HG03469 (cell line): Measurements from ENCODE around the gene PRDM4.

Experiments
- ATAC-seq: cut with Tn5 transposase; IDR thresholded peaks from one replicate; pipeline ENCODE4 v1.9.1; 2021; ENCODE audit warnings: mild to moderate bottlenecking, moderate library complexity, moderate number of reproducible peaks; ENCODE audit not compliant: unreplicated experiment

The PRDM4 gene, protein sequence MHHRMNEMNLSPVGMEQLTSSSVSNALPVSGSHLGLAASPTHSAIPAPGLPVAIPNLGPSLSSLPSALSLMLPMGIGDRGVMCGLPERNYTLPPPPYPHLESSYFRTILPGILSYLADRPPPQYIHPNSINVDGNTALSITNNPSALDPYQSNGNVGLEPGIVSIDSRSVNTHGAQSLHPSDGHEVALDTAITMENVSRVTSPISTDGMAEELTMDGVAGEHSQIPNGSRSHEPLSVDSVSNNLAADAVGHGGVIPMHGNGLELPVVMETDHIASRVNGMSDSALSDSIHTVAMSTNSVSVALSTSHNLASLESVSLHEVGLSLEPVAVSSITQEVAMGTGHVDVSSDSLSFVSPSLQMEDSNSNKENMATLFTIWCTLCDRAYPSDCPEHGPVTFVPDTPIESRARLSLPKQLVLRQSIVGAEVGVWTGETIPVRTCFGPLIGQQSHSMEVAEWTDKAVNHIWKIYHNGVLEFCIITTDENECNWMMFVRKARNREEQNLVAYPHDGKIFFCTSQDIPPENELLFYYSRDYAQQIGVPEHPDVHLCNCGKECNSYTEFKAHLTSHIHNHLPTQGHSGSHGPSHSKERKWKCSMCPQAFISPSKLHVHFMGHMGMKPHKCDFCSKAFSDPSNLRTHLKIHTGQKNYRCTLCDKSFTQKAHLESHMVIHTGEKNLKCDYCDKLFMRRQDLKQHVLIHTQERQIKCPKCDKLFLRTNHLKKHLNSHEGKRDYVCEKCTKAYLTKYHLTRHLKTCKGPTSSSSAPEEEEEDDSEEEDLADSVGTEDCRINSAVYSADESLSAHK

GRCh38 chr12:107760809-107761501 is at the start of gene PRDM4:
PRDM4 (minus strand) TSS chr12:107761137; CDS start chr12:107760515, 622 bp downstream.
- ATAC-seq, result peak; percentile 84

DNA sequence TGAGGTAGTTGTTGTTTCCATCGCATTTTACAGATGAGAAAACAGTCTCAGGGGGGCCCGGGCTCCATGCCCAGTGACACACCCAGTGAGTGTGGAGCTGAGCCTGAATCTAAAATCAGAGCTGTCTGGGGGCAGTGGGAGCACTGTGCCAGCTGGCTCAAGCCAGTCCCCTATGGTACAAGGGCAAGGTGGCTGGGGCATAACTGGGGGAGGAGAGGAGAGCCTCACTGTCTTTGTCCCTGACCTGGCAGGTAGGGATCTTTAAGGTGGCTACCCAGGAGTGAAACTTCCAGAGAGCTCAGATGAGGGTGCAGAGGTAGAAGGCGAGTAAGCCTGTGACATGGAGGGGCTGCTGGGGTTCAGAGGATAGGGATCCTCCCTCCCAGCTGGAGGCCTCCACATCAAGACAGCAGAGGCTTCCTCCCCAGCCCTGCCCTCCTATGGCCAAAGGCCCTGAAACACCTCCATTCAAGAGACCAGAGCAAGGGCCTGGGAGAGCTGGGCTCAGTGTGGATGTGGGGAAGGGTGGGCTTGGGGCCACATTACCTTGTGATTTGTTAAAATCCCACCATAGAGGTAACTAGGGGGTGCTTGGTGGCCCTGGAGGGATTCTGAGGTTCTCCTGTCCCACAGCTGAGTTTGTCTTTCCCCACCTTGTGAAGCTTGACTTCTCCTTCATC is 46.7 kb upstream of the PRDM4 start:
- no peak for ATAC-seq

DNA sequence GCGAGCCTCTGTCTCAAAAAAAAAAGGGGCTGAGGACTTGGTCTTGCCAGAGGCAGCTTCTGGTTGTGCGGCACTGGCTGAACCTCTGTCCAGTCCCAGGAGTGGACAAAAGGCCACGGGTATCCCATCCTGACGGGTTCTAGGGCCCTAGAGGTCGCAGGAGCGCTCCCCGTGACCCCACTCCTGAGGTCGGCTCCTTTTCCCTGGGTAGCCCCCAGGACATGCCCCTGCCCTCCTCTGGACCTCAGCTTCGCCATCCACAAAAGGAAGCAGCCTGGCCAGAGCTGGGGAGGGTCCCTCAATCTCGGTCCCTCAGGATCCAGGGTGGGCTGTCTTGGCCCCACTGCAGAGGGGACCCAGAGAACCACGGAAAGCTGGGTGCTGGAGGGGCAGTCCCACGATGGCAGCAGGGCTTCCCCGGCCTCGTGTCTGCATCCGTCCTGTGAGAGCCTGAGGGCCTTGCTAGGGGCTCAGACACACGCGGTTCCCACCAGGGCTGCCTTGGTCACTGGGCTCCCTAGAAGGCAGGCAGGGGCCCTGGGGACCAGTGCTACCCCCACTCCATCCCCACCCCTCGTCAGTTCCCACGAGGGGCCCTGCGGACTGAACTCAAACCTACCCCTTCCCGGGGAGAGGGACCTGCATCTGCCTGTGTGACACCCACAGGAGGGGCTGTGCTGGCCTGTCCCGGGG is 44.7 kb upstream of the PRDM4 start:
- no peak for ATAC-seq

- ATAC-seq, result no peak
Measured at GRCh38 chr12:107803092-107803491, 42.2 kb upstream of the PRDM4 start.

DNA sequence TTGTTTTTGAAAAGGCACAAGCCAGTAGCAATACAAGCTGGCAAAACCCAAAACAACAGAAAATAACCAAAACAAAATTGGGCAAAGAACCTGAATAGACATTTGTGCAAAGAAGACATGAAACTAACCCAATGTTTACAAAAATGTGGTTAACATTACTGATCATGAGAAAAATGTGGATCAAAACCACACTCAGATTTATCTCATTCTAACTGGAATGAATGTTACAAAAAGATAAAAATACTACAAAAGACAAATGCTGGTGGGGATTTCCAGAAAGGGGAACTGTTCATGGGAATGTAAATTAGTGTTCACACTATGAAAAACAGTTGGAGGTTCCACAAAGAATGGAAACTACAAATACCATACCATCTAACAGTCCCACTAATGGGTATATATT is 40.2 kb upstream of the PRDM4 start:
- ATAC-seq, result no peak

GRCh38 chr12:107798580-107798979 is 37.6 kb upstream of the PRDM4 start:
- no peak for ATAC-seq

DNA sequence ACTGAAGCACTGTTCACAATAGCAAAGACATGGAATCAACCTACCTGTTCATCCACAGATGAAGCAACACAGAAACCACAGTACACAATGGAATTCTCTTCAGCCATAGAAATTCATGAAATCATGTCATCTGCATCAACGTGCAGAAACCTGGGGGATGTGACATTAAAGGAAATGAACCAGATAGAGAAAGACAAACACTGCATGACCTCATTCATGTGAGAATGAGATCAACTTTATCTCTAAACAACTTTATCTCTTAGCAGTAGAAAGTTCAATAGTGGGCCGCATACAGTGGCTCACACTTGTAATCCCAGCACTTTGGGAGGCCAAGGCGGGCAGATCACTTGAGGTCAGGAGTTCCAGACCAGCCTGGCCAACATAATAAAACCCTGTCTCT is 33.5 kb upstream of the PRDM4 start:
- no peak for ATAC-seq

GRCh38 chr12:107791465-107792089 is 30.6 kb upstream of the PRDM4 start:
- ATAC-seq, result no peak

DNA sequence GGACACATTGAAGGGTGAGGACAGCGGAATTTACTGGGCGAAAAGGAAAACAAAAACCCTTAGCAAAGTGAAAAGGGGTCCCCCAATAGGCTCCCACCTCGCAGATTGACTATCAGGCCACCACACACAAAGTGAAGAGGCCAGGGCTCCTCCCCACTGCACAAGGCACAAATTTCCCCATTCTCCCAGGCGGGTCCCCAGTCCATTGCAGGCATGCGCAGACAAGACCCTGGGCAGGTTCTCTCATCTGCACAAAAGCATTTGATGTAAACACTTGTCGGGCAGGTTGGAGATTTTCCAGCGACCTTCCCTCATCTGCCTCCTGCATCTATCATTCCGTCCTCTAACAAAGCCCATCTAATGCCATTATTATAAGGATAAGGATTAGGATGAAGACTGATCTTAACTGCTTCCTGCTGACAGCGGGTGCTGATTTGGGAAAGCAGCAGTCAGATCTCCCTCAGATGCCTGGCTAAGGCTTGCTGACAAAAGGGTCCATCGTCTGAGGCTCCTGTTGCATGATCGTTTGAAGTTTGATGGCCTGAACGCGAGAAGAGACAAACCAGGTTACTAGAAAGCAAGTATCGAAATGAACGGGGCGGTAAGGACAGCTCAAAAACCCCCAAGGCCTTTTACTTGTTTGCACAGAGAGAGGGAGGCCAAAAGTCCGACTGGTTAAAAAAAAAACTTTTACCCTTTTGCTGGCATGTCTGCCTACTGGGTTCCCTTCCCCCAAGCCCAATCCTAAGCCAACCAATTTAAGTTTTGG is 27.9 kb upstream of the PRDM4 start:
- no peak for ATAC-seq

- ATAC-seq, result no peak
Measured at GRCh38 chr12:107788281-107788680, 27.3 kb upstream of the PRDM4 start.

- peak; percentile 44 for ATAC-seq
Measured at GRCh38 chr12:107783406-107784376, 22.8 kb upstream of the PRDM4 start.

GRCh38 chr12:107782067-107782466 is 21.1 kb upstream of the PRDM4 start:
- no peak for ATAC-seq

GRCh38 chr12:107780298-107780697 is 19.4 kb upstream of the PRDM4 start:
- ATAC-seq, result no peak

GRCh38 chr12:107779077-107779831 is 18.3 kb upstream of the PRDM4 start:
- ATAC-seq, result peak; percentile 62

DNA sequence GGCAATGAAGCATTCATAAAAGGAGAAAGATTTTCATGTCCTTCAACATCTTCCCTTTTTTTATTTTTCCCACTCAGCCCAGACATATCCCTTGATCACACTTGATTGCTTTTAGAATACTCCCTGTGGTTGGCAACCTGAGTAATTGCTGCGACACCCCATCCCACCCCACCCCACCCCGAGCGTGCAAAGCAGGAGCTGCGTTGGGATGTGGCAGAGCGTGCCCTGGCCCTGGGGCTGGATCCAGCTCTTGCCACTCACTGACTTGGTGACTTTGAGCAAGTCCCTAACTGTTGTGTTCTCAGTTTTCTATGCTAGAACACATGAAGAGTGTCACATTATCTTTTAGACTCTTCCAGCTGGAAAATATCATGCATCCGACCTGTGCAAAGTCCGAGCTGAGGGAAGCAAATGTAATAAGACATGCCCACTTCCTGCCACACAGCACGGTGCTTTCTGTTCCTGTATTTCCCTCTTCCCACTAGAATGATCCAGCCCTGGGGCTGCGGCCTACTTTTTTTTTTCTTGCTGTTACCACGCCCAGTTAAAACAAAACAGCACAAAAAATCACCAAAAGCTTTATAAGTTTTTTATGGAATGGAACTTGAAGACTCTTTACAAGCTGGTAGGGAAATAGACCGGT is 17.6 kb upstream of the PRDM4 start:
- ATAC-seq, result no peak

DNA sequence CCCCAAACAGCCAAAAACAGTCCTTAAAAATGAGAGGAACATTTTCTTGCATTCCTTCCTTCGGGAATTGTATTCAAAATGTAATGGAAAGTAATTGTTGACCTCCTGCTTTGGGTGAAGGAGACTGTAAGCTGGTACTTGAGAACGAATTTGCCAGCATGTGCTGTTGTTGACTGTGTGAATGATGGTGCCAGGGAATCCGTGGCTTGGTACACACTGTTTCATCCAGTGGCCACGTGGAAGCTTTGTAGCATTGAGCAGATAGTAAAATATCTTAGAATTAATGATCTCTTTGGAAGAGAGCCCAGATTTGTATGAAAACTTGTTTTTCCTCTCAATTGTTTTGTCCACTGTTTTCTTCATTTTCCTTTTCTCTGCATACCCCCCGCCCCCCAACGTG is 15.2 kb upstream of the PRDM4 start:
- no peak for ATAC-seq
